GM21381 (cell line): Measurements from ENCODE around the gene SEMA6D.
"Not testable (repeated sequence)": the region's sequence is repeated elsewhere in the genome, so short reads cannot be mapped to it uniquely, and the experiment has no call there.

ENCODE experiments used
- ATAC-seq: cut with Tn5 transposase; IDR thresholded peaks from one replicate; pipeline ENCODE4 v1.9.1; 2021; ENCODE audit warnings: mild to moderate bottlenecking, moderate library complexity; ENCODE audit not compliant: unreplicated experiment

SEMA6D gene

DNA sequence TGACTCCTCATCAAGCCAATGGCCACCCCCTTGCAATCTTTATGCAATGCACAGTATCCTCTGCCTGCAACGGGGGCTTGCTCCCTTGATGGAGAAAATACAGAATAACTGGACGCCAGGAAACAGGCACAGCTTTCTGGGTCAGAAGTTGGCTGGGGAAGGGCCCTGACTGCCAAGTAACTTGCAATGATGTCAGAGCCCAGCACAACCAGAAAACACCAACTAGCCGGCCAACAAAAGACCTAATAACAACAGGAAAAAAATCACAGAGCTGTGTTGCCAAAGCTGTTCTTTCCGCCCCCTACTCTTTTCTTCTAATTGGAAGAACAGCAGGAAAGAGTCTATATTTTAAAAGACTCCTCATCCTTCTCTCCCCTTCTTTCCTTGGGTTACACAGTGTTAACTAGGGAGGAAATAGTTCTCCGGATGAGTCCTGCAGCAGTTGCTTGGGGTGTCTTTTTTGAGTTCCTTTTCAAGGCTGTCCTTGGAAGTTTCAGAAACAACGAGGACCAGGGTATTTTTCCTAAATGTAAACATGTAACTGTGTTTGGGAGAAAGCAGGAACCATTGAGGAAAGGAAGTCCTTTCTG lies 1.4 kb upstream of the SEMA6D start:
- ATAC-seq = no peak

DNA sequence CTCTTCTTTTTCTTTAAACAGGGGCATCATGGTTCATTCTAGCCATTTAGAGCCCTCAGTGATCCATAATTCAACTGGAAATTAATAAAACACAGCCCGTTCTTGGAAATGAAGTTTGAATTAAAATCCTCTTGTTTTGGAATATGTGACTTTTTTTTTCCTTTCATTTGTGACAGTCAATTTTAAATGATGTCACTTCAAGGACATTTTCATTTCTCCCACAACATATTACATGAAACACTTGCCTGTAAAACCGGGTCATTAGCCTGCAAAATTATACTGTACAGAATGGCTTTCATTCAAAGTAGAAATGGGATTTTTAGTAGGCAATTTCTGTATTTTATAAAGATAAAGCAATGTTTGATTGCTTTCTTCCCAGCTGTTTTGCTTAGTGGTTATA lies 789 bp upstream of the SEMA6D start:
- ATAC-seq = no peak

DNA sequence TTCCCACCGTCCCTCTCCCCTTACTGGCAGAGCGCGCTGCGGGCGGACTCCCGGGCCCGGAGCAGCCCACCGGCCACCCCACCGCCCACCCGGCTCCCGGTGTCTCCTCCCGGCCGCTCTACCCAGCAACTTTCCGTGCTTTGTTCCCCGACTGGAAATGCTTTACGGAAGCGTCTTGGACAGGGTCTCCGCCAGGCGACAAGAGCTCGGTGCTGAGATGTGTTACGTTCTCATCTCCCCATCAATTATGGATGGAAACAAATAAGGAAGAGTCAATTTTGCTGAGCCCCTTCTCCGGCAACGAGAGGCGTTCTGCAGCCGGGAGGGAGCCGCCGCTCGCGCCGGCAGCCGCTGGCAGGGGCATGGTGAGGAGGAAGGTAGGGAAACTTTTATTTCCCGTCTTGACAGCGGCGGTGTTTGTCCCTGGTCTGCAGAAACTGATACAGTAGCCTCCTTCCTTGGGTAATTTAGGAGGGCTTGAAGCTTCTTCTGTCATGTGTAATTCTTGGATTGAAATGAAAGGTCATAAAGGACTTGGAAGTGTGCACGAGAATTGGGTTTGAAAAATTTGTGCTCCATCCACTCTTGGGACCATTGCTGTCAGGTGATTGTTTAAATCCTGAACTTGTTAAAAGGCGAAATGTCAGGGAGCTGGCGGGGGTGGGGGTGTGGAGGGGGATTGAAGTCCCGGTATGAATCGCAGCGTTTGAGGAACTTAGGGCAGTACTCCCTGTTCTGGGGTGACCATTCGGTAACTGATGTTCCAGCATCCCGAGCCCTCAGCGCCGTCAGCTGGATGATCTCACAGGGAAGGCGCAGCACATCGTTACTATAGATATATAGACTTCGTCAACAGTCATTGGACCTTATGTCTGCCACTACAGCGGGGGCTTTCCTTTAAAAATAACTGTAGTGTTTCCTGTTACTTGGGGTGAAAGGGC lies 1.5 kb downstream of the SEMA6D start:
- ATAC-seq = no peak

DNA sequence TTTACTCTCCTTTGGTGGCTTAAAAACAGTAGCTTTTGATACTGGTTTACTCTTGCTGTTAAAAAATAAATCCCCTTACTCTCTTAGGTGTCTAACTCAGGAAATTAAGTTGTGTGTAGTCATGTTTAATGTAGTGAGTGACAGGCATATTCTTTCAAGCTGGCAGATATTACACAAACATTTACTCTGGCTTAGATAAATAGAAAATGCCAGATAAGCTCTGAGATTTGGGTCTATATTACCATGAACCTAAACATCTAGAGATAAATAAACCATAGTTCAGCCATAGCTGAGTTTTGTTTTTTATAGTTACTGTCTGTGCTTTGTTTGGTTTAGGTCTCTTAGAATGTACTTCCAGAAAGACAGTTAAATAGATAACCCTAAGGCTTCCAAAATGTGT lies 2.4 kb downstream of the SEMA6D start:
- ATAC-seq = no peak

DNA sequence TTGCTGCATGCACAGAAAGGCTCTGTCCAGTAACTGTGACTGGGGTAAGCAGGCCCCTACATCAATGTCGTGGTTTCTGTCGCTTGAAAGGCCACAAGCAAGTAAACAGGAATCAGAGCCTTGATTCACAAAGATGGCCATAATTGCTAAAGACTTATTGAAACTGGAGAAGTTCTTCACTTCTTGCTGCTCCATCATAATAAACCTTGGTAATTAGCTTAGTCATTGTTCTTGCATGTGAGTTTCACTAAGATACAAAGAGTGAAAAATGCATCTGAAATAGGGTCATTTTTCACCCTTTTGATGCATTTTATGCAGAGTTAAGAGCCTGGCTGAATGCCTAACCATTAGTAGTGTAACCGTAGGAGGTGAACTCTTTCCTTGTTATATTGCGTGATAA lies 3.2 kb downstream of the SEMA6D start:
- no peak for ATAC-seq

DNA sequence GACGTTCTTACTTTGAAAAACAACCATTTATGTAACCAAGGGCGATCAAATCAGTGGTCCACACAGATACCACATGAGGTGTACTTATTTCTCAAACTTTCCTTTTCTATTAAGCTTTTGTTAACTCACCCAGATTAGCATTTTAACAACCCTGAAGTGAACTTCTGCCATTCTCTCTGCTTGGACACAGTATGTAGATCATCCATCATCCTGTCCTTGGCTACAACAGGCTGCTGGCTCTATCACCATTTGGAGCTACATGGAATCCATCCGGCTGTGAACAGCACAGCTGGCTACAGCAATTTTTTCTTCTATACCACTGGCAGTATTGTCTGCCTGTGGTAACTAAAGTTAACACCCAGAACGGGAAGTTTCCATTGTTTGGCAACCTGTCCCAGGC lies 4.4 kb downstream of the SEMA6D start:
- no peak for ATAC-seq

DNA sequence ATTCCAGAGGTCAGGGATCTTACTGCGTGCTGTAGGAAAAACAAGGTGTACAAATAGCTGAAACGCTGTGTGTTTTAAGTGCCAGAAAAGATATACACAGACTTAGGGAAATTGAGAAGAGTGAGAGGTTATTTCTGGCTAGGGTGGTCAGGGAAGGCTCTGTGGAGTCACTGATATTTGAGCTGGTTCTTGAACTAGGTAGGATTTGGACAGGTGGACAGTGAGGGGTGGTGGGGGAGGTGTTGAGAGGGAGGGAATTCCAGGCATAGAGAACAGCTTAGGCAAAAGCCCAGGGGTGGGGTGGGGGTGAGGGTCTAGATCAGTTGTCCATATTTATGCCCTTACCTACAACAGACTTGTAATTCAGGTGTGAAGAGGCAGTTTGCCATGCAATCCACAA lies 7.0 kb downstream of the SEMA6D start:
- ATAC-seq = no peak

DNA sequence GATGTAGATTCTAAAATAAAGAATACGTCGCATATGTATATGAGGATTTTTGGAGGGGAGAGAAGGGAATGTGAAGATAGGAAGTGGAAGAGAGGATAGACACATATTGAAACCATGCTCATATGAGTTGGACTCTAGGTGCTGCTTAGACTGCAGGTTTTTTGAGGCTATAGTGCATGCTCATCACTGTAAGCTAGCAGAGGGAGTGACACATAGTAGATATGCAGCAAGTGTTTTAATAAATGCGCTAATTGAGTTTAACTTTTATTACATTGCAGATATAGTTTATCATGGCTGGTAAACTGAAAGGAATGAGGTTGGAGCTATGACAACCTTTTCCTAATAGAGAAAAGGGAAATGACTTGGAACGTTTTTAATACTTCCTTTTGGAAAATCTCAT lies 7.7 kb downstream of the SEMA6D start:
- ATAC-seq = no peak

DNA sequence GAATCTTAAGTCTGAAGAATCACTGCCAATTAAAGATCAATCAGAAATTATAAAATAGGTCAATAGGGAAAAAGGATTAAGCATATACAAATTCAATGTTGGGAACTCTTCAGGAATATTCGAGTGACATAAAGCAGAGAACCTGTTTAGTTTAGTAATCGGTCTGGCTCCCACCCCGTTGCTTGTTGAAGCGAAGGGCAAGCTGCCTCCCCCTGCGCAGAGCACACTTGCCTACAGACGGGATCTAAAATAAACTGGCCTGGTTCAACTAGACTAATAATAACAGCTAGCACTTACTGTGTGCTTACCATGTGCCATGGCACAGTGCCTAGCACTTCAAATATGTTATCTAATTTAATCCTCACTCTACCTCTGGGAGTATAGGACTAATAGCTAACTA lies 8.6 kb downstream of the SEMA6D start:
- no peak for ATAC-seq

DNA sequence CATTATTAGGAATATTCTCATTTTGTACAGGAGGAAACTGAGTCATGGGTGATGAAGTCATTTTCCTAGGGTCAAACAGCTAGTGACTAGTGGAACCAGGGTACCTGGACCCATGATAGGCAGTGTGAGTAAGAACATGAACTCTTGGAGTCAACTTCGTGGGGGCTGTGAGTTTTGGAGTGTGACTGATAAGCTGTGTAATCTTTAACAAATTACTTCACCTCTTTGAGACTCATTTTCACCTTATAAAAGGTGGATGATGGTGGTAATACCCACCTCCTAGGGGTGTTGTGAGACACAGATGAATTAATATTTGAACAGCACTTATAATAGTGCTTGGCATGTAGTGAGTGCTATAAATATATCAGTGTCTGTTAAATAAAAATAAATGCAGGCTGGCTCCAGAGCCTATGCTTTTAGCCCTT lies 9.1 kb downstream of the SEMA6D start:
- no peak for ATAC-seq

DNA sequence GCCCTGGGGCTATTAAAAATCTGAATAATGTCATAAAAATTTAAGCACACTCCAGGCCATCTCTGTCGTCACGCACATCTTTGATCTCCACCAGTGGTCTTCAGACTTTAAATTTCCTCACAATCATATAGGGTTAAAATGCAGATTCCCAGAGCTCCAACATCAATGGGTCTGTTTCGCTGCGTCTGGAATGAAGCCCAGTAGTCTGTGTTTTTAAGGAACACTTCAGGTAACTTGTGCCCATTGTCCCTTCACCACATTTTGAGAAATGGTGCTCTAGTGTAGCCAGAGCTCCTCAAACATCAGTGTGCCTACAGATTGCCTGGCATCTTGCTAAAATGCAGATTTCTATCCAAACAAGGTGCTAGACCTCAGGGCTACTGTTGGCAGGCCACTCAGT lies 9.8 kb downstream of the SEMA6D start:
- no peak for ATAC-seq

DNA sequence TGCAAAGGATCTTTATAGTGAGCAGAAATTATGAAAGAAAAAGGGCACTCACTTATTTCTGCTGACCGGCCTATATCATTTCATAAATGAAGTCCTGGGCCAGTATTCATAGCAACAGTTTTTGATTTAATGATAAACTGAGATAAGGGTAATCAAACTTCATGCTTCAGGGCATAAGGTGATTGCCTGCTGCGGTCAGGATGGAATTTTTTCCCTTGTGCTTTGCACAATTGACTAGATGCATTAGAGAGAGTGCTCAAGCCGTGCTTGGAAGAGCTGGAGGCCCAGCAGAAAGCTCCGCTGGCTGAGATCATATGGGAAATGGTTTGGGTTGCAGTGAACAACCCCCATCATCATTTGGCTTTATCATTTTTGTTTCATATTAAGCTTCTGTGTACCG lies 10.4 kb downstream of the SEMA6D start:
- ATAC-seq = no peak

DNA sequence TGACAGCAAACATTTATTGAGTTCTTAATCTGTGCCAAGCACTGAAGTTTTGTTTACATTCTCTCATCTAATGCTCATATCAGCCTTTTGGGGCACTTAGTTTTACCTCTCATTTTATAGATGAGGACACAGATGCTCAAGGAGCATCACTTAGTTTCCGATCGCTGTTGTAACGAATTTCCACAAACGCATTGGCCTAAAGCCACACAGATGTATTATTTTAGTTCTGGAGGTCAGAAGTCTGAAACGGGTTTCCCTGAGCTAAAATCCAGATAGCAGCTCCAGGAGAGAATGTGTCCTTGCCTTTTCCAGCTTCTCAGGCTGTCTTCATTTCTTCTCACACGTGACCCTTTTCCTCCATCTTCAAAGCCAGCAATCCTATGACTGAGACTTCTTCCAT lies 11.1 kb downstream of the SEMA6D start:
- no peak for ATAC-seq

DNA sequence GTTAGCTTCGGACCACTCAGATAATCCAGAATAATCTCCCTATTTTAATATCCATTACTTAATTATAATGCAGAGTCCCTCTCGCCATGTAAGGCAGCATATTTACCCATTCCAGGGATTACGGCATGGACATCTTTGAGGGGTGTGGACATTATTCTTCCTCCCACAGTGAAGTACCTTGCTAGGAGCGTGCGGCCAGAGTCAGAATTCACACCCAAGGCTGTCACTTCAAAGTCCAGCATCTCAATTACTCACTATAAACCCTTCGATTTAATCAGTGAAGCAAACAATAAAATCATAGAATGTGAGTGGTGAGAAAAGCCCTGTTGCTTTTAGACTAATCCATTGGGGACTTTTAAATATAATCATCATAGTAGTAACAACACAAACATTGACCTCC lies 11.6 kb downstream of the SEMA6D start:
- ATAC-seq = no peak

DNA sequence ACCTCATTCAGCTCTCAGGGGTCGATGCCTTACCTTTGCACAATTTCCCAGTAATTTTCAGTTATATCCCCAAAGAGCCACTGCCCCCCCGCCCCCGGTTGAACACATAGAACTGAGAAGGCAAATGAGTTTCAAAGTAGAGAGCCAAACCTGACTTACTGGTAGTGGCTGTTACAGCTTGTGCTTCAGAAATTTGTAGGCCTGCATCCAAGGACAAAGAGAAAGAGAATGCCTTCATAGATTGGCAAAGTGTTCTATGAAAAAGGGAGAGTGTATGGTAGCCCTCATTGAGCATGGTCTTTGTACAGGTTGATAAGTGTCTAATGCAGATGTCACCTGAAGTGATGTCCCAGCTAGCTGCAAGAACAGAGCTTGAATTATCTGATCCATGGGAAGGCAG lies 13.9 kb downstream of the SEMA6D start:
- no peak for ATAC-seq

DNA sequence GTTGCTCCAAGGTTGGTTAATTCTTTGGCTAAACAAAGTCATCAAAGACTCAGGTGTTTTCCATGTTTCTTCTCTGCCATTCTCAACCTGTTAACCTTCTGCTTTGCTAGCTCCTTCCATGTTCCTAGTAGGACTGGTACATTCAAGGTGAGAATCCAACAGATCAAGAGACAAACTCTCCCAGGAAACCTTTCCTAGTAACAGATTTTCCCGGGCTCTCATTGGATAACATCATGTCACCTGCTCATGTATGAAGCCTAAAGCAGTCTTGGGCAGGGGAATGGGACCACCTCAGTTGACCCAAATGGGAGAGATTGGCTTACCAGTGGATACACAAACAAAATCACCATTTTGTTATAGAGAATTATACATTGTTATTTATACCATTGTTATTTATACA lies 14.9 kb downstream of the SEMA6D start:
- ATAC-seq = no peak

DNA sequence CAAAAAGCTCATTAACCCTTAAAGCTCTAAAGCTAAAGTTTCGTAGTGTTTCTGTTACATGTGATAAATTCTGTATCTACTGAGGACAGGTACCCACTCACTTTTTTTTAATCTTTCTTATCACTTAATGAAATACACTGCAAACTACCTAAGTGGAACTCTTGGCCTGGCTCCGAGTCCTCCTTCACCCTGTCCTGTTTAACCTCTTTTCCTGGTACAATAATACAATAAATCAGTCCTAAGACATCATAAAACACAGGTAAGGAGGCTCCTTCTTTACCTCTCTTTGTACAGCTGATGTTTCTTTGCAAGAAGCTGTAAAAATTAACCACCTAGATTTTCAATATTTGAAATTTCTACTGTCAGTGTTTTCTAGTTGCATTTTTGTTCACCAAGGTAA lies 15.8 kb downstream of the SEMA6D start:
- ATAC-seq = no peak

DNA sequence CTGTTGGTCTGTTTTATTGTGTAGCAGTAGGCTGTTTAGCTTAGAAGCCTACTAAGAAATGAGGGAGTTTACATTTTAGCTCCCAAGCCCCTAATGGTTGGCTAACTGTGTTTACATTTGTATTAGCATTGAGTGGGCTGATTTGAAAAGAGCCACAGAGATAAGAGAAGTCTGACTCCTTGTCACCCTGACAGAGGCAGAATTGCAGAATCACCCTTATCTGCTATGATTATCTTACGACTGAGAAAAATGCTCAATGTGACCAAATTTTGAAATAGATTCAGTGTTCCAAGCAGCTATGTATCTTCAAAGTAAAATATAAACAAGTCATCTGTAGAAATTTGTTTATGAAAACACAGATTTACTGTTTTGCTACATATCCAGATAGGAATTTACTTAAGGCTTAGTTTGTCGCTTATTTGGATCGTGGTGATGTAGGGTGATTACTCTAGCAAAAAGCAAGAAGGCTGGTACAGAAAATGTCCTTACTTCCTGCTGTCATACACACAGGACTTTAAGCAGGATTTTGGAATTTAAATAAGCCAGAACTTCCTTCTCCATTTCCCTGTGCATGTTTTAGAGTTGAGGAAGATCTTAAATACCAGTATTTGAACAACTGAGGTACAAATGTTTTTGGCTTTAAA lies 19.0 kb downstream of the SEMA6D start:
- ATAC-seq = no peak

DNA sequence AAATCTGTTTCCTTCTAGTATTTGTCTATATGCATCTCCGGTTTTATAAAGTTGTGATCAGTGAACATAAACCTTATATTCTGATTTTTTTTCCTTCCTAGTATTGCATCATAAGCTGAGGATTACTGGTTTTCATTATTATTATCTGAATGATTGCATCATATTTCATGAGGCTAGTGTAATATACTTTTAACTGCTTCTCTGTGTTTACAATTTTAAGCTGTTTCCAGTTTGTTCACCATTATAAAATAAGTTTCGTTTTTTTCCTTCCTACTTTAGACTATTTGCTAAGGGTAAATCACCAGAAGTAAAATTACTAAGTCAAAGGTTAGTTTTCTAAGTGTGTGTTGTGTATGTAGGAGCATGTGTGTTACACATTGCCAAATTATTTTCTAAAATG lies 20.2 kb downstream of the SEMA6D start:
- no peak for ATAC-seq

DNA sequence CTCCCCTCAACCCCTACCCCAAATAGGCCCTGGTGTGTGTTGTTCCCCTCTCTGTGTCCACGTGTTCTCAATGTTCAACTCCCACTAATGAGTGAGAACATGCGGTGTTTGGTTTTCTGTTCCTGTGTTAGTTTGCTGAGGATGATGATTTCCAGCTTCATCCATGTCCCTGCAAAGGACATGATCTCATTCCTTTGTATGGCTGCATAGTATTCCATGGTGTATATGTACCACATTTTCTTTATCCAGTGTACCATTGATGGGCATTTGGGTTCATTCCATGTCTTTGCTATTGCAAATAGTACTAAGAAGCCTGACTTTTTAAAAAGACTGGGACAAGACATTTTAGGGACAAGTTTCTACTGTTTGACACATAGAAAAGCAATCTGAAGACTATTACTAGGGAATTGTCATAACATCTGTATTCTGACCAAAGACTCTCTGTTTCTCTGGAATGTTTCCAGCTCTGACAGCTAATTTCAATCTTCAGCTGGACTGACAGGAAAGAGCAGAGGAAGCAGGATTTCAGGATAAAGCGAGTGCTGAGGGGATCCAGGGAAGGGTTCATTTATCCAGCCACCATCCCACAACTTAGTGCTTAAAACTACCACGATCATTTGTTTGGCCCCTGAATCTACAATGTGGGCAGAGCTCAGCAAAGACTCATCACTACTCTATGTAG lies 21.0 kb downstream of the SEMA6D start:
- ATAC-seq = not testable (repeated sequence)

DNA sequence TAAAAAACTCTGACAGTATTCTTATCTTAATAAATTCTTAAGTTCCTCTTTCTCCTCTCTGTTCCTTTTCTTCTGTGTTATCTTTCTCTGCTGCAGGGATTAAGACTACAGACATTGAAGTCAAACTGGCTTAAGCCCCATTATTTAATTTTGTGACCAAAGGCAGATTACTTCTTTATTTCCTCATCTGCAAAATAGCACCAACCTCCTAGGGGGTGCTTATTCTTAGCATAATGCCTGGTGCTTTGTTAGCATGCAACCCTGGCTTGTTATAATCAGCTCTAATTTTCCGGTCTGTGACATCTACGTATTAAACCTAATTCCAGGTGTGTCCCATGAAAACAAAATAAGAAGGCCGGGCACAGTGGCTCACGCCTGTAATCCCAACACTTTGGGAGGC lies 23.8 kb downstream of the SEMA6D start:
- no peak for ATAC-seq

DNA sequence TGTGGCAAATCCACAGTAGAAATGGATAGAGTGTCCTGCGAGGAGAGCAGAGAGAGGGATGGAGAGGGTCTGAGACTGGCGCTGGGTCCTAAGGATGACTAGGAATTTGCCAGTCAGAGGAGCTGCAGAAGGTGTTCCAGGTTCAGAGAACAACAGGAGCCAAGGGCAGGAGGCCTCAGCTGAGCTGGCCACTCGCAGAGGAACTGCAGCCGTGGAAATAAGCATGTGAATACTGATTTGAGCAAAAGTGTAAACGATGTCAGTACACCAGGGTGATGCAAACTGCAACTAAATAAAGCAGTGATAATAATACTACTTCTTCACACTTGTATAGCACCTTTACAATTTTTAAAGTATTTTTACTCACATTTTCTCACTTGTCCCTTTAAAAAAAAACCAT lies 24.6 kb downstream of the SEMA6D start:
- no peak for ATAC-seq
